Measurements from ENCODE around the gene NKAPL. TPM values are rescaled to one million over a fixed set of nuclear protein-coding genes. Genes with fewer than 3 reads are reported as not detected.

The NKAPL gene
- total RNA-seq, 1 donor from 2014 or later, result not detected

- H3K36me3 Mint-ChIP-seq, result no peaks in the 10 kb centered on the region
- peaks cover 33% of the 10 kb centered on the region for H3K27me3 Mint-ChIP-seq (ENCODE audit: insufficient read depth, low read depth)
- H3K9ac ChIP-seq, result no peak overlapping the region
- peaks cover 23% of the 10 kb centered on the region for H3F3A ChIP-seq (ENCODE audit: low read depth)
- peaks cover 77% of the 10 kb centered on the region for H3K27me3 ChIP-seq
- H3K36me3 ChIP-seq, result no peaks in the 10 kb centered on the region
- H4K20me1 ChIP-seq (ENCODE audit: low read depth), result no peaks in the 10 kb centered on the region
- H3K79me2 ChIP-seq (ENCODE audit: low read depth), result no peaks in the 10 kb centered on the region
- no peak overlapping the region for H3K4me3 ChIP-seq
- H2AFZ ChIP-seq (replicated peaks), result no peak overlapping the region
- peaks cover 14% of the 10 kb centered on the region for H3K4me1 ChIP-seq
- TF ChIP-seq EZH2phosphoT487 (IDR thresholded peaks at IDR 0.05) (no peak), EZH2 (IDR thresholded peaks at IDR 0.05) (no peak), CTCF (IDR thresholded peaks at IDR 0.05) (no peak)
- DNase-seq (ENCODE audit: low spot score), result no peak
- H3K27ac Mint-ChIP-seq, result no peak overlapping the region
- no peak overlapping the region for H3K4me3 Mint-ChIP-seq
- no peak overlapping the region for H3K27ac ChIP-seq
- peaks cover 13% of the 10 kb centered on the region for H3K4me1 Mint-ChIP-seq
- H3K9me3 Mint-ChIP-seq, result peaks cover 3% of the 10 kb centered on the region
- H3K9me3 ChIP-seq (ENCODE audit: low read depth), result no peaks in the 10 kb centered on the region
- no peak overlapping the region for H3K4me2 ChIP-seq
Measured at GRCh38 chr6:28215425-28215824, 43.7 kb upstream of the NKAPL start.

GRCh38 chr6:28217890-28218289 is 41.2 kb upstream of the NKAPL start:
- TF ChIP-seq EZH2phosphoT487 (IDR thresholded peaks at IDR 0.05) (no peak), CTCF (IDR thresholded peaks at IDR 0.05) (no peak), EZH2 (IDR thresholded peaks at IDR 0.05) (no peak)
- H3K27me3 Mint-ChIP-seq (ENCODE audit: insufficient read depth, low read depth), result peaks cover 11% of the 10 kb centered on the region
- peak overlapping the region; percentile 33 for H3K4me3 Mint-ChIP-seq

GRCh38 chr6:28218312-28219248 is 40.5 kb upstream of the NKAPL start:
- H3K4me1 Mint-ChIP-seq, result no peaks in the 10 kb centered on the region
- Histone ChIP-seq H3K9me3 (ENCODE audit: low read depth) (no peaks in the 10 kb centered on the region), H3K9ac (no peak overlapping the region), H3F3A (ENCODE audit: low read depth) (peaks cover 4% of the 10 kb centered on the region), H3K4me3 (peak overlapping the region; percentile 57), H4K20me1 (ENCODE audit: low read depth) (no peaks in the 10 kb centered on the region), H3K4me2 (peak overlapping the region; percentile 78), H2AFZ (replicated peaks) (peak overlapping the region; percentile 96), H3K79me2 (ENCODE audit: low read depth) (no peaks in the 10 kb centered on the region), H3K27ac (no peak overlapping the region), H3K4me1 (no peaks in the 10 kb centered on the region), H3K36me3 (no peaks in the 10 kb centered on the region), H3K27me3 (peaks cover 75% of the 10 kb centered on the region)
- DNase-seq (ENCODE audit: low spot score), result peak; percentile 69
- H3K36me3 Mint-ChIP-seq, result no peaks in the 10 kb centered on the region
- no peak overlapping the region for H3K27ac Mint-ChIP-seq
- H3K9me3 Mint-ChIP-seq, result no peaks in the 10 kb centered on the region
- H3K4me3 Mint-ChIP-seq, result peak overlapping the region; percentile 81
- TF ChIP-seq EZH2phosphoT487 (IDR thresholded peaks at IDR 0.05), result no peak
- TF ChIP-seq EZH2 (IDR thresholded peaks at IDR 0.05), result peak; percentile 45
- no peak for TF ChIP-seq CTCF (IDR thresholded peaks at IDR 0.05)
- peaks cover 10% of the 10 kb centered on the region for H3K27me3 Mint-ChIP-seq (ENCODE audit: insufficient read depth, low read depth)

More at GRCh38 chr6:28217890-28218289, 41.2 kb upstream of the NKAPL start:
- Mint-ChIP-seq H3K27ac (no peak overlapping the region), H3K9me3 (peaks cover under 1% of the 10 kb centered on the region), H3K4me1 (peaks cover 3% of the 10 kb centered on the region), H3K36me3 (no peaks in the 10 kb centered on the region)
- Histone ChIP-seq H3K27ac (no peak overlapping the region), H3K36me3 (no peaks in the 10 kb centered on the region), H3K9me3 (ENCODE audit: low read depth) (no peaks in the 10 kb centered on the region), H3K4me1 (peaks cover 4% of the 10 kb centered on the region), H2AFZ (replicated peaks) (no peak overlapping the region), H3F3A (ENCODE audit: low read depth) (peaks cover 7% of the 10 kb centered on the region), H4K20me1 (ENCODE audit: low read depth) (no peaks in the 10 kb centered on the region), H3K9ac (no peak overlapping the region), H3K79me2 (ENCODE audit: low read depth) (no peaks in the 10 kb centered on the region), H3K27me3 (peaks cover 75% of the 10 kb centered on the region), H3K4me2 (peak overlapping the region; percentile 78), H3K4me3 (no peak overlapping the region)
- no peak for DNase-seq (ENCODE audit: low spot score)
